H1 (cell line): ENCODE measurements around the gene QSOX2. TPM values are rescaled to one million over a fixed set of nuclear protein-coding genes. Genes with fewer than 3 reads are reported as not detected.

Source experiments
- CTCF ChIA-PET: fragments of 300-600 bp; sonication (Branson Sonifier 250); formaldehyde crosslinking; loops from one replicate; lab custom pipeline; 2021; ENCODE audit not compliant: partially characterized antibody; lab: Charles Lee
- POLR2A ChIA-PET: fragments of 300-600 bp; sonication (Branson Sonifier 250); formaldehyde crosslinking; loops from one replicate; lab custom pipeline; 2021; ENCODE audit warnings: inconsistent platforms; ENCODE audit not compliant: partially characterized antibody; lab: Charles Lee
- DNase-seq, 2 experiments: peaks; one replicate each; pipeline versions ENCODE4 v3.0.0 to v3.0.0-alpha.2; 2010 to 2022; ENCODE audit warnings: low spot score in 2 of 2, low read depth in 1 of 2, mixed read lengths in 1 of 2
- FAIRE-seq: peaks from 2 replicates; lab custom pipeline; 2011; peaks lifted over from hg19 to GRCh38; lab: Jason Lieb, UNC
- H2AFZ ChIP-seq: 2 replicates; pipeline ENCODE4 v1.8.1; 2012; ENCODE audit warnings: low read length, inconsistent platforms
- H2AK5ac ChIP-seq: 2 replicates; pipeline ENCODE4 v1.6.1; 2013; ENCODE audit warnings: low read depth, low read length
- H2BK120ac ChIP-seq: replicated peaks from 2 replicates; pipeline ENCODE3; 2013; ENCODE audit warnings: low read depth, low read length, inconsistent platforms
- H2BK12ac ChIP-seq: 2 replicates; pipeline ENCODE4 v1.6.1; 2013; ENCODE audit warnings: low read depth, low read length
- H2BK15ac ChIP-seq: 2 replicates; pipeline ENCODE4 v1.6.1; 2013; ENCODE audit warnings: low read length
- H2BK20ac ChIP-seq: 2 replicates; pipeline ENCODE4 v1.6.1; 2013; ENCODE audit warnings: low read length
- H2BK5ac ChIP-seq: 2 replicates; pipeline ENCODE4 v1.6.1; 2013; ENCODE audit warnings: low read depth, low read length
- H3K14ac ChIP-seq: 2 replicates; pipeline ENCODE4 v1.6.1; 2013; ENCODE audit warnings: inconsistent platforms; ENCODE audit not compliant: insufficient read length
- H3K18ac ChIP-seq: 2 replicates; pipeline ENCODE4 v1.6.1; 2013; ENCODE audit warnings: low read length; ENCODE audit errors: extremely low read depth
- H3K23ac ChIP-seq: 2 replicates; pipeline ENCODE4 v1.6.1; 2013; ENCODE audit warnings: inconsistent platforms; ENCODE audit not compliant: insufficient read length
- H3K23me2 ChIP-seq: 2 replicates; pipeline ENCODE4 v1.6.1; 2013; ENCODE audit warnings: low read depth, low read length
- H3K27ac ChIP-seq: 2 replicates; pipeline ENCODE4 v1.6.1; 2011; ENCODE audit warnings: low read depth, low read length, inconsistent platforms
- H3K27me3 ChIP-seq, 4 experiments: replicated peaks in 1 of 4; 1 replicate in 1 of 4; 2 replicates in 3 of 4; pipeline versions ENCODE4 v1.6.1 to v1.8.1; 2011 to 2013; ENCODE audit warnings: low read length in 3 of 4, mild to moderate bottlenecking in 3 of 4, inconsistent platforms in 2 of 4, mixed read lengths in 2 of 4, moderate library complexity in 1 of 4; ENCODE audit not compliant: control insufficient read depth in 3 of 4, insufficient read depth in 3 of 4; ENCODE audit errors: extremely low read depth in 1 of 4
- H3K36me3 ChIP-seq, 4 experiments: 2 replicates each; pipeline versions ENCODE4 v1.6.1 to v1.8.1; 2011 to 2013; ENCODE audit warnings: mild to moderate bottlenecking in 4 of 4, low read length in 3 of 4, moderate library complexity in 2 of 4, control low read depth in 1 of 4, inconsistent platforms in 1 of 4; ENCODE audit not compliant: insufficient read depth in 4 of 4, control insufficient read depth in 2 of 4
- H3K4ac ChIP-seq: replicated peaks from 2 replicates; pipeline ENCODE3; 2013; ENCODE audit warnings: low read length, low read depth, mixed read lengths, inconsistent platforms; ENCODE audit not compliant: insufficient read length
- H3K4me1 ChIP-seq, 4 experiments: replicated peaks in 1 of 4; 1 replicate in 1 of 4; 2 replicates in 3 of 4; pipeline versions ENCODE4 v1.6.1 to v1.8.1; 2011 to 2013; ENCODE audit warnings: low read length in 3 of 4, inconsistent platforms in 2 of 4, mixed read lengths in 1 of 4; ENCODE audit not compliant: insufficient read depth in 4 of 4, control insufficient read depth in 3 of 4
- H3K4me2 ChIP-seq, 2 experiments: 2 replicates each; pipeline versions ENCODE4 v1.6.1 to v1.8.1; 2011 to 2013; ENCODE audit warnings: low read depth in 2 of 2, low read length in 2 of 2, control low read depth in 1 of 2, inconsistent platforms in 1 of 2, mild to moderate bottlenecking in 1 of 2; ENCODE audit not compliant: insufficient read depth in 1 of 2
- H3K4me3 ChIP-seq, 4 experiments: fragments of 200-600, 300-600 bp in 1 of 4; sonication (generic), shearing (Covaris generic), sonication (Bioruptor Twin) in 1 of 4; 2 replicates each; pipeline versions ENCODE4 v1.5.1 to v1.8.1; 2011 to 2016; ENCODE audit warnings: low read length in 4 of 4, low read depth in 3 of 4, control low read depth in 2 of 4, inconsistent platforms in 2 of 4, mild to moderate bottlenecking in 2 of 4, mixed read lengths in 1 of 4, moderate library complexity in 1 of 4; ENCODE audit not compliant: insufficient read depth in 2 of 4; ENCODE audit errors: extremely low read depth in 1 of 4
- H3K56ac ChIP-seq: replicated peaks from 2 replicates; pipeline ENCODE3; 2013; ENCODE audit warnings: low read depth, mild to moderate bottlenecking, mixed read lengths, low read length, inconsistent platforms; ENCODE audit not compliant: insufficient read length
- H3K79me1 ChIP-seq: 2 replicates; pipeline ENCODE4 v1.6.1; 2013; ENCODE audit warnings: low read depth, low read length, control low read depth
- H3K79me2 ChIP-seq, 2 experiments: 2 replicates each; pipeline versions ENCODE4 v1.6.1 to v1.8.1; 2012 to 2013; ENCODE audit warnings: low read length in 2 of 2, mild to moderate bottlenecking in 2 of 2, inconsistent platforms in 1 of 2; ENCODE audit not compliant: insufficient read depth in 2 of 2, control insufficient read depth in 1 of 2
- H3K9ac ChIP-seq, 4 experiments: replicated peaks in 1 of 4; 1 replicate in 1 of 4; 2 replicates in 3 of 4; pipeline versions ENCODE4 v1.6.1 to v1.8.1; 2011 to 2013; ENCODE audit warnings: low read depth in 3 of 4, low read length in 3 of 4, control low read depth in 2 of 4, mild to moderate bottlenecking in 2 of 4, moderate library complexity in 2 of 4, inconsistent platforms in 1 of 4; ENCODE audit errors: extremely low read depth in 1 of 4
- H3K9me3 ChIP-seq, 2 experiments: 2 replicates each; pipeline versions ENCODE4 v1.6.1 to v1.8.1; 2012 to 2013; ENCODE audit warnings: mild to moderate bottlenecking in 2 of 2, moderate library complexity in 2 of 2, control low read depth in 1 of 2, inconsistent platforms in 1 of 2, low read depth in 1 of 2, low read length in 1 of 2, mixed read lengths in 1 of 2; ENCODE audit not compliant: insufficient read depth in 2 of 2
- H4K20me1 ChIP-seq, 2 experiments: replicated peaks in 1 of 2; 2 replicates each; pipeline versions ENCODE3 to v1.8.1; 2011 to 2013; ENCODE audit warnings: inconsistent platforms in 2 of 2, low read length in 2 of 2, mild to moderate bottlenecking in 1 of 2; ENCODE audit not compliant: insufficient read depth in 2 of 2, control insufficient read depth in 1 of 2
- H4K5ac ChIP-seq: 2 replicates; pipeline ENCODE4 v1.6.1; 2013; ENCODE audit warnings: low read length, low read depth, mixed read lengths, inconsistent platforms; ENCODE audit not compliant: insufficient read length
- H4K8ac ChIP-seq: 2 replicates; pipeline ENCODE4 v1.8.0; 2013; ENCODE audit warnings: mild to moderate bottlenecking, moderate library complexity, low read length, inconsistent platforms; ENCODE audit not compliant: insufficient read depth; ENCODE audit errors: extremely low read depth
- H4K91ac ChIP-seq: replicated peaks from 2 replicates; pipeline ENCODE3; 2013; ENCODE audit warnings: low read length, mixed read lengths, inconsistent platforms; ENCODE audit not compliant: insufficient read length
- ASH2L ChIP-seq: fragments of 200-600, 300-600 bp; sonication (generic); IDR thresholded peaks from one replicate; pipeline ENCODE4 v1.7.1; 2017; ENCODE audit warnings: low read length
- ATF3 ChIP-seq: IDR thresholded peaks from 2 replicates; pipeline ENCODE4 v1.6.1; 2011; ENCODE audit warnings: low read depth, mild to moderate bottlenecking, low read length; ENCODE audit not compliant: insufficient read depth
- CTBP2 ChIP-seq: IDR thresholded peaks from 2 replicates; pipeline ENCODE4 v1.7.0; 2011; ENCODE audit warnings: borderline replicate concordance, mild to moderate bottlenecking, moderate library complexity, mixed read lengths, low read length; ENCODE audit not compliant: insufficient read depth, insufficient read length
- GABPA ChIP-seq: IDR thresholded peaks from 2 replicates; pipeline ENCODE4 v1.6.1; 2011; ENCODE audit warnings: mild to moderate bottlenecking, low read length, moderate library complexity, borderline replicate concordance; ENCODE audit not compliant: insufficient read depth
- PHF8 ChIP-seq: fragments of 200-600 bp; sonication (generic); conservative IDR thresholded peaks from 2 replicates; pipeline ENCODE4 v1.7.1; 2012; ENCODE audit warnings: low read depth, mild to moderate bottlenecking, inconsistent platforms, low read length, moderate library complexity
- POLR2A ChIP-seq, 2 experiments: IDR thresholded peaks; 1 replicate in 1 of 2; 2 replicates in 1 of 2; pipeline ENCODE4 v1.6.1; 2011; ENCODE audit warnings: low read depth in 2 of 2, low read length in 2 of 2, mild to moderate bottlenecking in 2 of 2; ENCODE audit errors: control extremely low read depth in 1 of 2
- POU5F1 ChIP-seq: IDR thresholded peaks from 2 replicates; pipeline ENCODE4 v1.6.1; 2011; ENCODE audit warnings: low read depth, mild to moderate bottlenecking, low read length, moderate library complexity
- RAD21 ChIP-seq, 2 experiments: IDR thresholded peaks in 1 of 2; conservative IDR thresholded peaks in 1 of 2; 2 replicates each; pipeline ENCODE4 v1.6.1; 2011; ENCODE audit warnings: low read depth in 2 of 2, low read length in 2 of 2, improper control_type of control experiment in 1 of 2, inconsistent platforms in 1 of 2, mild to moderate bottlenecking in 1 of 2, moderate library complexity in 1 of 2
- SAP30 ChIP-seq: fragments of 300-600 bp; sonication (generic); IDR thresholded peaks from 2 replicates; pipeline ENCODE4 v1.7.1; 2012; ENCODE audit warnings: low read length, moderate library complexity, mild to moderate bottlenecking, inconsistent platforms; ENCODE audit not compliant: insufficient read depth, insufficient replicate concordance
- TAF7 ChIP-seq: optimal IDR thresholded peaks from 2 replicates; pipeline ENCODE3; 2011; ENCODE audit warnings: low read depth, mild to moderate bottlenecking, inconsistent platforms, low read length, moderate library complexity, borderline replicate concordance
- TBP ChIP-seq: IDR thresholded peaks from 2 replicates; pipeline ENCODE4 v1.6.1; 2011; ENCODE audit warnings: low read depth, low read length, improper control_type of control experiment
- ZNF274 ChIP-seq: IDR thresholded peaks from 2 replicates; pipeline ENCODE4 v1.7.0; 2012; ENCODE audit warnings: low read length, borderline replicate concordance; ENCODE audit errors: extremely low read depth
- WGBS, 2 experiments: shearing (Covaris generic) in 1 of 2; methylation state at CpG; one replicate each; pipeline versions ENCODE4 v1.1.6 to v1.1.7; 2013 to 2015; ENCODE audit warnings: low lambda C conversion rate in 2 of 2, mixed read lengths in 2 of 2, inconsistent platforms in 1 of 2, low coverage in 1 of 2, missing lambda C conversion rate in 1 of 2; ENCODE audit not compliant: insufficient replicate concordance in 2 of 2, insufficient coverage in 1 of 2, insufficient read length in 1 of 2; ENCODE audit errors: extremely low coverage in 1 of 2, missing lambda C conversion rate in 1 of 2; 5-methylcytosine and 5-hydroxymethylcytosine counted together
- polyA plus RNA-seq, 7 experiments: library from polyadenylated mRNA; depleted of rRNA in 3 of 7; stranded (reverse) in 5 of 7; unstranded in 2 of 7; fragments of >200 nt in 5 of 7; fragments of 200-250 nt in 2 of 7; gene quantifications; 1 replicate in 5 of 7; 2 replicates in 1 of 7; 4 replicates in 1 of 7; pipeline versions ENCODE4 v1.2.1 to v1.2.3, GENCODE V29; 2011 to 2013; ENCODE audit warnings: missing spikeins in 2 of 7, mixed read lengths in 2 of 7
- total RNA-seq: library from RNA; stranded (reverse); fragmentation: NEBNext Ultra II Directional; extraction: Animal tissue kit (Norgen Biotek cat#: 25700); gene quantifications from 2 replicates; pipeline ENCODE4 v1.2.1, GENCODE V29; 2021

The QSOX2 gene
- total and polyA plus RNA-seq, 2 of the 8 experiments (the other 6 are each of a cell fraction or from before 2014, with no cell fraction given), result 18.0 to 28.6 TPM

- WGBS, 2 experiments, result 92% methylated on average over 18 of the region's 18 CpGs; no CpG with 5 or more reads in 1 of the 2 experiments
- Histone ChIP-seq H4K20me1 (peaks cover 0 to 2% of the 10 kb centered on the region in 2 experiments), H3K9ac (no peak overlapping the region), H3K4me3 (no peak overlapping the region), H3K14ac (no peak overlapping the region), H4K8ac (no peak overlapping the region; the same call in 1 of the 2 replicates), H3K4me2 (no peak overlapping the region), H3K9me3 (no peaks in the 10 kb centered on the region), H3K27me3 (no peaks in the 10 kb centered on the region; a peak in 1 of 7 replicates), H3K79me2 (no peaks in the 10 kb centered on the region), H2AK5ac (no peak overlapping the region), H3K23ac (no peak overlapping the region), H3K4ac (no peak overlapping the region), H3K18ac (no peak overlapping the region), H3K79me1 (no peaks in the 10 kb centered on the region), H2BK12ac (no peak overlapping the region), H3K23me2 (no peaks in the 10 kb centered on the region), H4K5ac (no peak overlapping the region), H4K91ac (no peak overlapping the region), H2BK15ac (no peak overlapping the region), H2BK120ac (no peak overlapping the region), H3K36me3 (no peaks in the 10 kb centered on the region), H3K27ac (no peak overlapping the region), H2BK5ac (no peak overlapping the region), H3K56ac (no peak overlapping the region), H3K4me1 (peaks cover 0 to 10% (median 4%) of the 10 kb centered on the region in 4 experiments; a peak in 5 of 7 replicates), H2AFZ (no peak overlapping the region), H2BK20ac (no peak overlapping the region)
- FAIRE-seq, result no peak
- POLR2A ChIA-PET, result no interaction called here
- no peak for TF ChIP-seq CTBP2
- no peak for TF ChIP-seq POU5F1
- TF ChIP-seq SAP30, result no peak
- TF ChIP-seq ZNF274, result no peak
- no peak for TF ChIP-seq TAF7
- no peak for TF ChIP-seq POLR2A (IDR thresholded peaks at IDR 0.05; ENCODE audit: control extremely low read depth in 1 of 2, low read depth in 2 of 2, low read length in 2 of 2)
- TF ChIP-seq TBP, result no peak
- no peak for TF ChIP-seq RAD21 (IDR thresholded peaks at IDR 0.05 in 1 of 2, conservative IDR thresholded peaks at IDR 0.05 in 1 of 2; ENCODE audit: low read depth in 2 of 2, low read length in 2 of 2)
- no peak for TF ChIP-seq PHF8
- TF ChIP-seq GABPA, result no peak
- no peak for TF ChIP-seq ASH2L
- TF ChIP-seq ATF3, result no peak
- DNase-seq, result peak in 1 of 2 experiments; percentile 39
- CTCF ChIA-PET, result interaction anchor here (1.3 to 8.0 kb wide), 2 partner anchors 13 to 43 kb away, joined by 3 to 62 read pairs; no protein-coding TSS in a partner anchor
Observed at GRCh38 chr9:136182850-136183422, 62.7 kb downstream of the QSOX2 start.
